ENCODE measurements around the gene ARPP21.

ARPP21 gene

DNA sequence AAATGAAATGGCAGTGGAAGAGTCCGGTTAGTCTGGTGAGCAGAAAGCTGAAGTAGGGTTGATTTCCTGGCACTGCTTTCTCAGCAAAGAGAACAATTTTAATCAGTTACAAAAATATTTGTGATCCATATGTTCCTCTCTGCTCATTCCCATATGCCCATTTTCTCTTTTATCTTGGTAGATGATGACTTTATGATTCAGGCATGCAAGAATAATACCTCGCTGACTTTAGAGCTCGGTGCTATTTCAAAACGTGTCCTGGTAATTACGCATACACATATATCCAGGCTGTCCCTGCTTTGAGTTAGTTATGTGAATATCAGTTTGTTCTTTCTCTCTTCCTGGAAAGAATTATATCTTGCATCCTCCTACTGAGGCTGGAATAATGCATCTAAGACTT lies 38.5 kb downstream of the ARPP21 start:
- H3K4me3 ChIP-seq (ENCODE audit: low read depth, low read length), result no peak overlapping the region
- DNase-seq (ENCODE audit: low read depth, low spot score), result no peak
- POLR2A ChIA-PET, result no interaction called here
- TF ChIP-seq, protein P1, sequence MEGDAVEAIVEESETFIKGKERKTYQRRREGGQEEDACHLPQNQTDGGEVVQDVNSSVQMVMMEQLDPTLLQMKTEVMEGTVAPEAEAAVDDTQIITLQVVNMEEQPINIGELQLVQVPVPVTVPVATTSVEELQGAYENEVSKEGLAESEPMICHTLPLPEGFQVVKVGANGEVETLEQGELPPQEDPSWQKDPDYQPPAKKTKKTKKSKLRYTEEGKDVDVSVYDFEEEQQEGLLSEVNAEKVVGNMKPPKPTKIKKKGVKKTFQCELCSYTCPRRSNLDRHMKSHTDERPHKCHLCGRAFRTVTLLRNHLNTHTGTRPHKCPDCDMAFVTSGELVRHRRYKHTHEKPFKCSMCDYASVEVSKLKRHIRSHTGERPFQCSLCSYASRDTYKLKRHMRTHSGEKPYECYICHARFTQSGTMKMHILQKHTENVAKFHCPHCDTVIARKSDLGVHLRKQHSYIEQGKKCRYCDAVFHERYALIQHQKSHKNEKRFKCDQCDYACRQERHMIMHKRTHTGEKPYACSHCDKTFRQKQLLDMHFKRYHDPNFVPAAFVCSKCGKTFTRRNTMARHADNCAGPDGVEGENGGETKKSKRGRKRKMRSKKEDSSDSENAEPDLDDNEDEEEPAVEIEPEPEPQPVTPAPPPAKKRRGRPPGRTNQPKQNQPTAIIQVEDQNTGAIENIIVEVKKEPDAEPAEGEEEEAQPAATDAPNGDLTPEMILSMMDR (IDR thresholded peaks at IDR 0.05; ENCODE audit: insufficient read depth, low read length, missing control alignments), result no peak
- CTCF ChIA-PET, result no interaction called here

DNA sequence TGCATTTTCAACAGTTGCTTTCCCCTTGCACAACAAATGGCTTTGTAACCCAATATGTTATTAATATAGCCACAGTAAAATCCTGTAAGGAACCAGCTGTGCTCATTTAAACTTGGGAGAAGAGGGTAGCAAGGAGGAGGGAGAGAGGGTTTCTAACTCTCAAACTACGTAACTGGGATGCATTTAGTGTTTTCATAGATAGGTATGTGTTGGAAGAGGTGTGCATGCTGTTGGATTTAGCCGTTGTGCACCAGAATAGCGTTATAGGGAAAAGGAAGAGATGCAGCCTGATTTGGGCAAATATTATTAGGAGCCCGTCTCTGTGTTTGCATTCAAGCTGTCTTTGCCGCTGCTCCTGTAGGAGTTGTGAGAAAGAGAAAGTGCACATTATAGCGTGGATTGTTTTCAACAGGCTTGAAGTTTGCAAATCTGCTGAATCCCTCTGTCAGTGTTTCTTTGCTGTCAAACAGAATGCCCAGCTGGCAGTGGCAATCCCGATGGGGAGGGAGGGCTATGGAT lies 39.4 kb downstream of the ARPP21 start:
- TF ChIP-seq, protein P1 (IDR thresholded peaks at IDR 0.05; ENCODE audit: insufficient read depth, low read length, missing control alignments), result no peak
- ChIA-PET POLR2A (no interaction called here), CTCF (no interaction called here)
- DNase-seq (ENCODE audit: low read depth, low spot score), result no peak
- H3K4me3 ChIP-seq (ENCODE audit: low read depth, low read length), result no peak overlapping the region; the same call in 1 of the 2 replicates

DNA sequence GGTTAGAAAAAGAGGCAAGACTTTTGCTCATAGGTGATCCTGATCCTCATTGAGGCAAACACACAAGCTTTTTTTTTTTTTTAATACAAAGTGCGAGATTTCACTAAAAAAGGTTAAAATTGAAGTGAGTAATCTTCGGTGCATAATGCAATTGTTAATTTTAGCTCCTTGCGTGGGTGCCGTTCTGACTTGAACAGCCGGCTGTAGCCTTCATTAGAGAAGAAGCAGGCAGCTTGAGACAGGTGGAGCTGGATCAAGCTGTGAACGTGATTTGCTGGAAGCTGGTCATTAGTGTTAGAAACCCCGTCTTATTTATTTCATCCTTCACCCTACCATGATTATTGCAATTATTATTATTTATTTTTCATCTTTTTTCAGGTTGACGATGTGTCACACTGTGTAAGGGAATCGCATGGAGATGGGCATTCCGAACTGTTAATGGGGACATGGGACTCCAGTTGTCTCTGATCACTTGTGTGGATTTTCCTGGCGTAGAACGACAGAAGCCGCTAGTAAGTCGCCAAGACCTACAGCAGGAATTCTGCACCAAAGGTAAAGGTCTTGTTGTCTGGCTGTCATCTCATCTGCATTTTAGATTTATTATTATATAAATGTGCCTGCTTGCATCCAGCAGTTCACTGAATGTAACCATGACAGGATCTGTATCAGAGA lies 40.2 kb downstream of the ARPP21 start:
- ChIA-PET POLR2A (no interaction called here), CTCF (no interaction called here)
- H3K4me3 ChIP-seq (ENCODE audit: low read depth, low read length), result no peak overlapping the region
- DNase-seq (ENCODE audit: low read depth, low spot score), result no peak
- TF ChIP-seq, protein P1 (IDR thresholded peaks at IDR 0.05; ENCODE audit: insufficient read depth, low read length, missing control alignments), result no peak

DNA sequence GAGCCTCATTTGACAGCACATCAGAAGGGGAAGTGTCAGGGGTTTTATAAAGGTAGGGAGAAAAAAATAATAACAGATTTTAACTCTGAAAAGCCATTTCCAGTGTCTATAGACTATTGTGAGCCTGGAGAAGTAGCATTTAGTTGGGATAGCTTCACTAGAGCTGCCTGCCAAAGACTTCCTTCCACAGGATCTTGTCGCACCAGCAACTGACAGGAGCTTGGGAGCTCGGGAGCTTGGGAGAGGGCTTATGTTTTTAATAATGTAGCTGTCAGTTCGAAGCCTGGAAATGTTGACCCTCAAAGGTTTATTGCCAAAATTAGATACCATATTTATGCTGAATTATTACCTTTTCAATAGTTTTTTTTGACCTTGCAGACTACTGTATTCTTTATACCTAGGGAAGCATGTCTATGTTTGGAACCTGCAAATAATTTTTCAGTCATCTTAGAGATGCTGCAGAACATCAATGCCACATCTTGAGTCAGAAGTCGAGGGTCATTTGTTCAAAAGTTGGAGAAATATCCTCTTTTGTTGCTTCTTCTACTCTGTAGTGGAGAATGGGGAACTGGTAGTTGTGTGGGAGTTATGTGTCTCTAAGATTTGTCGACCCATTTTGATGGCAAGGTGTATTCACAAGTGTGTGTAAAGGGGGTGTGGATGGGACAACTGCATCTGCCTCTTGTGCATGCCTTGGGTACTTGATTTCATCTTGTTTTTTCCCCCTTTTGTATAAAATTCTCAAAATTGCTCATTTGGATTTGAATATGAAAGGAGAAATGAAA lies 41.7 kb downstream of the ARPP21 start:
- H3K4me3 ChIP-seq (ENCODE audit: low read depth, low read length), result no peak overlapping the region
- DNase-seq (ENCODE audit: low read depth, low spot score), result no peak
- ChIA-PET POLR2A (no interaction called here), CTCF (no interaction called here)
- TF ChIP-seq, protein P1 (IDR thresholded peaks at IDR 0.05; ENCODE audit: insufficient read depth, low read length, missing control alignments), result no peak

DNA sequence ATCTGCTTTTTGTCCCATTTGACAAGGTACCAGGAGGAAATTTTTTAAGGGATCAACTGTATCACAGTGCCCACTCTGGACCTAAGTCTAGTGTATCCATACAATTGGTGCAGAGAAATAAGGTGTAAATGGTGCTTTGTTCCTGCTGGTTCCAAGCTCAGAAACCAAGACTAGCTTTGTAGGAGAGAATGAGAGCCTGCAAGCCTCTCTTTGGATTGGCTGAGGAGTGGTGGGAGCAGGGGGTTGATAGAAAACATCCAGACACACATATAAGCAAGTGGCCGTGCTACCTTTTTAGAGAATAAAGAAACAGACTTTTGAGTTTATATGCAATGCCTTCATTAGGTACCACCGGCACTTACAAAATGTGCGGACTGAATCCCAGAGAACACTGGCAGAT lies 45.8 kb downstream of the ARPP21 start:
- H3K4me3 ChIP-seq (ENCODE audit: low read depth, low read length), result no peak overlapping the region
- POLR2A ChIA-PET, result no interaction called here
- CTCF ChIA-PET, result no interaction called here
- TF ChIP-seq, protein P1 (IDR thresholded peaks at IDR 0.05; ENCODE audit: insufficient read depth, low read length, missing control alignments), result no peak
- no peak for DNase-seq (ENCODE audit: low read depth, low spot score)

DNA sequence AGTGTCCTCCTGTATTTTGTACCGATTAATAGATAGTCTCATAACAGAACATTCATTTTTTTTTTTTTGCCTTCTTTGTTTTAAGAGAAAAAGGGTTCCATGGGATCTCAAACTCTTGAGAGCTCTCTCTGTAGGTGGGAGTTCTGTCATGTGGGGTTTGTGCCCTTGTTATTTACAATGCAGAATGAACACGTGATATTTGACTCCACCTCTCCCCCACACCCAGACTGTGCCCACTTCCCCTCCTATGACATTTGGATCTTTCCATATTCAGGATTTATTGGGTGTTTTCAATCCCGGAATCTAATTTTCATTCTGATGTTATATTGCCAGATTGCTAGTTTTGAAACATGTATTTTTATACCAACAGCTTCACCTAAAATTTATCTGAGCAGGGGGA lies 49.5 kb downstream of the ARPP21 start:
- TF ChIP-seq, protein P1 (IDR thresholded peaks at IDR 0.05; ENCODE audit: insufficient read depth, low read length, missing control alignments), result no peak
- H3K4me3 ChIP-seq (ENCODE audit: low read depth, low read length), result no peak overlapping the region
- DNase-seq (ENCODE audit: low read depth, low spot score), result no peak
- ChIA-PET CTCF (no interaction called here), POLR2A (no interaction called here)
